GM18873 (cell line): Measurements from ENCODE around the gene BIK.

ENCODE experiments used
- ATAC-seq: cut with Tn5 transposase; IDR thresholded peaks from one replicate; pipeline ENCODE4 v1.9.1; 2021; ENCODE audit warnings: mild to moderate bottlenecking, moderate library complexity, moderate number of reproducible peaks; ENCODE audit not compliant: unreplicated experiment, low FRiP score

The BIK gene

GRCh38 chr22:43176090-43176489 lies 65.5 kb downstream of the BIK start:
- no peak for ATAC-seq

- ATAC-seq: no peak
Measured at GRCh38 chr22:43177479-43177878, 66.9 kb downstream of the BIK start.
